Uterus (tissue), 4 donors: ENCODE results near the gene HNRNPM. TPM values are rescaled to one million over a fixed set of nuclear protein-coding genes. Genes with fewer than 3 reads are reported as not detected.

Source experiments
- DNase-seq, 2 donors: peaks; one replicate each; pipeline ENCODE4 v3.0.0-alpha.2; 2019 to 2020
- H3K27ac ChIP-seq, 2 donors: fragments of 200-600 bp; sonication (generic); 1 replicate in 1 of 2; 2 replicates in 1 of 2; pipeline ENCODE4 v1.5.1; 2016 to 2018
- H3K27me3 ChIP-seq, 2 donors: fragments of 200-600 bp; sonication (generic); one replicate each; pipeline ENCODE4 v1.5.1; 2018 to 2019; ENCODE audit warnings: control low read depth in 1 of 2
- H3K36me3 ChIP-seq, 2 donors: fragments of 200-600 bp; sonication (generic); one replicate each; pipeline ENCODE4 v1.5.1; 2019; ENCODE audit warnings: control low read depth in 1 of 2
- H3K4me1 ChIP-seq, 2 donors: fragments of 200-600 bp; sonication (generic); one replicate each; pipeline ENCODE4 v1.5.1; 2018 to 2019; ENCODE audit warnings: control low read depth in 1 of 2
- H3K4me3 ChIP-seq, 2 donors: fragments of 200-600 bp; sonication (generic); 1 replicate in 1 of 2; 2 replicates in 1 of 2; pipeline ENCODE4 v1.5.1; 2018 to 2019; ENCODE audit warnings: mild to moderate bottlenecking in 1 of 2
- H3K9me3 ChIP-seq, 2 donors: fragments of 200-600 bp; sonication (generic); one replicate each; pipeline ENCODE4 v1.5.1; 2019; ENCODE audit warnings: control low read depth in 1 of 2
- POLR2A ChIP-seq, 2 donors: fragments of 450-650 bp; IDR thresholded peaks; one replicate each; pipeline ENCODE4 v1.6.1; 2016; ENCODE audit warnings: antibody characterized with exemption in 2 of 2, mild to moderate bottlenecking in 1 of 2, moderate library complexity in 1 of 2
- intact Hi-C: fragments of 100-400 bp; cut with DNase I; formaldehyde crosslinking; loops from one replicate; pipeline ENCODE4 v1.15.1; 2023; ENCODE audit warnings: low total_unique reads
- total RNA-seq, 4 donors: library from RNA; depleted of rRNA in 3 of 4; stranded (reverse); fragments of >200 nt in 3 of 4; gene quantifications; one replicate each; pipeline versions ENCODE4 v1.1.0 to v1.2.4, GENCODE V29; 2014 to 2023
- TF ChIP-seq, protein P1 (sequence below), 4 experiments: fragments of 200-600 bp in 2 of 4; fragments of 450-650 bp in 2 of 4; sonication (generic) in 2 of 4; IDR thresholded peaks; one replicate each; pipeline ENCODE4 v1.5.1; 2016 to 2019; ENCODE audit warnings: antibody characterized with exemption in 4 of 4, mild to moderate bottlenecking in 2 of 4, moderate library complexity in 1 of 4
- donor health status: DM: yes; HTN: yes; CAD: no.

The HNRNPM gene
- total RNA-seq, 4 donors from 2014 or later: 50.3 to 186 (median 98.5) TPM

DNA sequence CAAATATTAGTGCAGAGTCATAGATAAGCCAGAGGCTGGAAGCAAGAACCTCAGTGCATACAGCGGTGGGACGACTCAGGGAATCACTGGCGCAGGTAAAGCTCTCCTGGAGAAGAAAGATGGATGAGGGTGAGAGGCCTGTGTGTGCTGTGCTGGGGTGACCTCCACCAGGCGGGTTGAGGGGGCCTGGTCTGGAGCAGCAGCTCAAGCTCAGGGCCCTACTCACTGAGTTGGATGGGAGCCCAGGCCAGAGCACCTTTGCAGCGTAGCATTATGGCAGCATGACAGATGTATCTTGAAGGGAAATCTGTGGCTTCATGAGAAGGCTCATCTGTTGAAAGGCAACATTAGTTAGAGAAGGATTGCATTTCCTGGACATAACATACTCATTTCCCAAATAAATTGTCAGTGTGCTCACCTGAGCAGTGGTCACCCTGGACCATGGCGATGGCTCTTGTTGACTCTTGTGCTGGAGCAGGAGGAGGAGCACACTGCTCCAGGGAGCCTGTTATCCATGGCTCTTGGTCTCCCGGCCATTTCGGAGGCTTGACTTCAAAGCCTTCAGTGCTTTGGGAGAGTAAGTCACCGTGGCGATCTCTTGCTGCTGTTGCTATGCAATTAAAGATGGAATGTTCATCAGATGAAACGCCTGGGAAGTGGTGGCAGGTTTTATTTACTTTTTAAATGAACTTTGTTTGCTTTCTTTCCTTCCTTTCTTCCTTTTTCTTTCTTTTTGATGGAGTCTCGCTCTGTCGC lies 25.0 kb downstream of the HNRNPM start:
- Histone ChIP-seq H3K27me3 (no peaks in the 10 kb centered on the region), H3K4me1 (no peaks in the 10 kb centered on the region), H3K36me3 (no peaks in the 10 kb centered on the region), H3K9me3 (no peaks in the 10 kb centered on the region), H3K4me3 (no peak overlapping the region), H3K27ac (no peak overlapping the region)
- intact Hi-C loops: no loop called here
- TF ChIP-seq, protein P1, sequence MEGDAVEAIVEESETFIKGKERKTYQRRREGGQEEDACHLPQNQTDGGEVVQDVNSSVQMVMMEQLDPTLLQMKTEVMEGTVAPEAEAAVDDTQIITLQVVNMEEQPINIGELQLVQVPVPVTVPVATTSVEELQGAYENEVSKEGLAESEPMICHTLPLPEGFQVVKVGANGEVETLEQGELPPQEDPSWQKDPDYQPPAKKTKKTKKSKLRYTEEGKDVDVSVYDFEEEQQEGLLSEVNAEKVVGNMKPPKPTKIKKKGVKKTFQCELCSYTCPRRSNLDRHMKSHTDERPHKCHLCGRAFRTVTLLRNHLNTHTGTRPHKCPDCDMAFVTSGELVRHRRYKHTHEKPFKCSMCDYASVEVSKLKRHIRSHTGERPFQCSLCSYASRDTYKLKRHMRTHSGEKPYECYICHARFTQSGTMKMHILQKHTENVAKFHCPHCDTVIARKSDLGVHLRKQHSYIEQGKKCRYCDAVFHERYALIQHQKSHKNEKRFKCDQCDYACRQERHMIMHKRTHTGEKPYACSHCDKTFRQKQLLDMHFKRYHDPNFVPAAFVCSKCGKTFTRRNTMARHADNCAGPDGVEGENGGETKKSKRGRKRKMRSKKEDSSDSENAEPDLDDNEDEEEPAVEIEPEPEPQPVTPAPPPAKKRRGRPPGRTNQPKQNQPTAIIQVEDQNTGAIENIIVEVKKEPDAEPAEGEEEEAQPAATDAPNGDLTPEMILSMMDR (IDR thresholded peaks at IDR 0.05): no peak
- no peak for TF ChIP-seq POLR2A (IDR thresholded peaks at IDR 0.05)
- no peak for DNase-seq

DNA sequence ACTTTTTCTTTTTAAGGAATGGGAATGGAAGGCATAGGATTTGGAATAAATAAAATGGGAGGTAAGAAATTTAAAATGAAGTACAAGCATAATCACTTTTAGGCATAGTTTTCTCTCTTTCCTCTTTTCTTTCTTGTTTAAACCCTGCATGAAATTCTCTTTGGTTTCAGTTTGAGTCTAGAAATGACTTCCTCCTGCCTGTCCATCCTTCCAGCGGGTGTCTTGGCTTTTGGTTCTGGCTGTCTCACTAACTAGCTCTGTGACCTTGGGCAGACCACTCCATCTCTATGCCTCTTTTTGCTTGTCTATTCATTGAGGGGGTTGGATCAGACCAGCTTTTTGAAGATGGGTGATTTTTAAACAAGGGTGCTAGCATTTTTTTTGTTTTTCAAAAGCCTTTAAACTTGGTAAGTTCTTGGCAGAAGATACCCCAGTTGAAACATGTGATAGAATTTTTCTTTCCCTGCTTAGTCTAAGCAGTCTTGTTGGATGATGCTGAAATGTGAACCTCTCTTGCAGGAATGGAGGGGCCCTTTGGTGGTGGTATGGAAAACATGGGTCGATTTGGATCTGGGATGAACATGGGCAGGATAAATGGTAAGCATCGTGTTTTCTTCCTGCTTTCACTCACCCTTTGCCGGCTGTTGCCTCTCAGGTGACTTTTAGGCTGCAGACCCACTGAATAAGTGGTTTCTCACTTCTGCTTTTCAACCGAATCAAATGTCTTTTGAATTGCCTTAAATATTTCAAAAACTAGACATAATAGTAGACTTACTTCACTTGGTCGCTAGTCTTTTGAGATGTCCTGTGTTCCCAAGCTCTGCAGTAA lies 29.1 kb downstream of the HNRNPM start:
- no peak overlapping the region for H3K27ac ChIP-seq
- no peak for TF ChIP-seq POLR2A (IDR thresholded peaks at IDR 0.05)
- TF ChIP-seq, protein P1 (IDR thresholded peaks at IDR 0.05): no peak
- no peak overlapping the region for H3K4me3 ChIP-seq
- intact Hi-C loops: no loop called here
- no peaks in the 10 kb centered on the region for H3K36me3 ChIP-seq
- DNase-seq: no peak
- no peaks in the 10 kb centered on the region for H3K9me3 ChIP-seq
- H3K27me3 ChIP-seq: no peaks in the 10 kb centered on the region
- H3K4me1 ChIP-seq: no peaks in the 10 kb centered on the region

DNA sequence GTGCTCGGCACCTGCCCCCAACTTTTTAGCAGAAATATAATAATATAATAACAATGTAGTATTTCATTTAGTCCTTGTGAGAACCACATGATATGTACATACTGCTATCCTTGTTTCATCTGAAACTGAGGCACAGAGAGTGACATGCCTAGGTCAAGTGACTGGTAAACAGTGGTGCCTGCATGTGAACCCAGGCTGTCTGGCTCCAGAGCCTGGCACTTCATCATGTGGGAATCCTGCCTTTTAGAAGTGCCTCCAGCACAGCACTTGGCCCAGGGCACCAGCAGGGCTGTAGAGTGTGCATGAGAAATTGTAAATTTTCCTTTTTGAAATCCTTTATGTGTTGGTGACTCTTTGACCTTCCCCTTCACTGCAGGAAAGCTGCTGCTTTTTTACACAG lies 30.2 kb downstream of the HNRNPM start:
- no peak overlapping the region for H3K4me3 ChIP-seq
- no peaks in the 10 kb centered on the region for H3K4me1 ChIP-seq
- intact Hi-C loops: no loop called here
- no peak overlapping the region for H3K27ac ChIP-seq
- TF ChIP-seq, protein P1 (IDR thresholded peaks at IDR 0.05): no peak
- H3K36me3 ChIP-seq: no peaks in the 10 kb centered on the region
- no peaks in the 10 kb centered on the region for H3K27me3 ChIP-seq
- H3K9me3 ChIP-seq: no peaks in the 10 kb centered on the region
- no peak for DNase-seq

DNA sequence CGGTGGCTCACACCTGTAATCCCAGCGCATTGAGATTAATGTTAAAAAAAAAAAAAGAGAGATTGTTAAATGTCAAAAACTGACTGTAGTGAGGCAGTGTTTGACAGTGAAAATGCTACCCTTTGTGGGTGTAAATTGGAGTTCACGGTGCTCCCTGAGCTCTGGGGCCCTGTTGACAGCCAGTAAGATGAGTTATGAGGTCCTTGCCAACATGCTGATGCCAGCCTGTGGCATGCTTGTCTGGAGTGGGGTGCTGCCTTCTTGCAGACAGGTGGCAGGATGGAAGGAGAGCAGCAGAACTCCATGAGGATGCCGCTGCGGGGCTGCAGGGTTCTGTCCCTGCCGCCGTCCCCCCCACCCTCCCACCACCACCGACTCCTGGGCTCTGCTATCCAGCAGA lies 31.7 kb downstream of the HNRNPM start:
- Histone ChIP-seq H3K27ac (no peak overlapping the region), H3K4me3 (no peak overlapping the region), H3K36me3 (no peaks in the 10 kb centered on the region), H3K9me3 (no peaks in the 10 kb centered on the region), H3K4me1 (no peaks in the 10 kb centered on the region), H3K27me3 (no peaks in the 10 kb centered on the region)
- DNase-seq: no peak
- no peak for TF ChIP-seq POLR2A (IDR thresholded peaks at IDR 0.05)
- TF ChIP-seq, protein P1 (IDR thresholded peaks at IDR 0.05): no peak
- intact Hi-C loops: no loop called here

DNA sequence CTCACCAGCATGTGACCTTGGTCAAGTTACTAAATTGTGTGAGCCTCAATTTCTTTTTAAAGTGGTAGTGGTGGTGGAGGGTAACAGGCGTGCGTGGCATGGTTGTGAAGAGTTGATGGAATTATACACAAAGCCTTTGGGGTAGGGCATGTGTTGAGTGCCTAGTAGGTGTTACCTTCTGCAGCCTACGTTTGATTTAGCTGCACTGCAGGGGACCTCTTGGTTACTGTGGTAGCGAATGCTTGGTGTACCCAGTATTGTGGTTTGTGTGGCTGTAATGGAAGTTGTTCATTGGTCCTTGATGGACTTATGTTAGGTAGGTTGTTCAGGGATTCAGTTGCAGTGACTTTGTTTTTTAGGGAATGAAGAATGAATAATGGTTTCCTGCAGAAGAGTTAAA lies 33.1 kb downstream of the HNRNPM start:
- intact Hi-C loops: no loop called here
- H3K4me3 ChIP-seq: no peak overlapping the region
- H3K27ac ChIP-seq: no peak overlapping the region
- no peaks in the 10 kb centered on the region for H3K27me3 ChIP-seq
- no peaks in the 10 kb centered on the region for H3K4me1 ChIP-seq
- no peaks in the 10 kb centered on the region for H3K9me3 ChIP-seq
- no peak for DNase-seq
- H3K36me3 ChIP-seq: no peaks in the 10 kb centered on the region
- TF ChIP-seq POLR2A (IDR thresholded peaks at IDR 0.05): no peak
- TF ChIP-seq, protein P1 (IDR thresholded peaks at IDR 0.05): no peak
